HG03571 (cell line): Measurements from ENCODE around the gene ZNF486.
A peak's percentile ranks its signal among the peaks of the same experiment; 100 is the strongest.
"Not testable (repeated sequence)": the region's sequence is repeated elsewhere in the genome, so short reads cannot be mapped to it uniquely, and the experiment has no call there.

Experiments
- ATAC-seq: cut with Tn5 transposase; IDR thresholded peaks from one replicate; pipeline ENCODE4 v1.9.1; 2021; ENCODE audit not compliant: unreplicated experiment

ZNF486 gene

GRCh38 chr19:20167020-20167644 lies at the start of gene ZNF486:
TSS of gene ZNF486 (plus strand) at chr19:20167214. CDS start at chr19:20167331, 117 bp downstream.
- peak; percentile 59 for ATAC-seq

- ATAC-seq = not testable (repeated sequence)
Measured at GRCh38 chr19:20118064-20118839, 48.8 kb upstream of the ZNF486 start.

GRCh38 chr19:20124879-20125278 lies 42.1 kb upstream of the ZNF486 start:
- no peak for ATAC-seq

- ATAC-seq = not testable (repeated sequence)
Measured at GRCh38 chr19:20132933-20133332, 34.1 kb upstream of the ZNF486 start.

GRCh38 chr19:20137714-20138113 lies 29.3 kb upstream of the ZNF486 start:
- not testable (repeated sequence) for ATAC-seq

DNA sequence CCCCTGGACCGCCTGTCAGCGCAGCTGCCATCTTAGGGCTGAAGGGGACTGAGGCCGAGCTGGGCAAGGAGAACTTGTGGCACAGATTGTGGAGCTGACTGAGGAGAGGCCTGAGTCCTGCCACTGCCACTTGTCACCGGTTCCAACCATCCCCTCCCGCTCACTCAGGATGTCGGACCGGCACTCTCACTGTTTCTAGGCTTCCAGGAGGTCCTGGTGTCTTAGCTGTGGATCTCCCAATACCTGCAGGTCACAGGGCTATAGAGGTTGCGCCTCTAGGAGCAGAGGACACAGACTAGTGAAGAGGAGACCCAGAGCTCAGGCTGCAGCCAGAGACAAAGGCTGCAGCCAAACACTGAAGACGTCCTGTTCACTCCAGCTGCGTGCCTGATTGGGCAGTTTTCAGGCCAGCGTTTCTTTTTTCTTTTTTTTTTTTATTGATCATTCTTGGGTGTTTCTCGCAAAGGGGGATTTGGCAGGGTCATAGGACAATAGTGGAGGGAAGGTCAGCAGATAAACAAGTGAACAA lies 15.3 kb upstream of the ZNF486 start:
- ATAC-seq = no peak

- ATAC-seq = not testable (repeated sequence)
Measured at GRCh38 chr19:20152506-20152905, 14.5 kb upstream of the ZNF486 start.

GRCh38 chr19:20153281-20153680 lies 13.7 kb upstream of the ZNF486 start:
- ATAC-seq = no peak

GRCh38 chr19:20154636-20155035 lies 12.4 kb upstream of the ZNF486 start:
- ATAC-seq = no peak

DNA sequence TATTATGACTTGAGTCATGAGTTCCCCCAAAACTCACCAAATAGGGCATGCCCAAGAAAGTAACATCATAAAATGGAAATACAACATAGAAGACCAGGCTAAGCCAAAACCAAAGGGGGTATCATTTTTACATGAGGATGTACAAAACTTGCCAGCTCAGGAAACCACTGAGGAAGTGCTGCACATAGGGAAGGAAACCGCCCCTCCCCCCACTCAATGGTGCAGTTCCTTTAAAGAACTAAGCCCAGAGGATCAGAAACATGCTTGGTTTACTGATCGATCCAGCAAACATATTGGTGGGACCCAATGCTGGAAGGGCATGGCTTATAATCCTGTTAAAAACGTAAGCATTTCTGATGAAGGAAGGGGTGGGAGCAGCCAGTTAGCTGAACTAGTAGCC lies 4.2 kb upstream of the ZNF486 start:
- ATAC-seq = no peak

GRCh38 chr19:20164456-20164855 lies 2.6 kb upstream of the ZNF486 start:
- ATAC-seq = no peak

DNA sequence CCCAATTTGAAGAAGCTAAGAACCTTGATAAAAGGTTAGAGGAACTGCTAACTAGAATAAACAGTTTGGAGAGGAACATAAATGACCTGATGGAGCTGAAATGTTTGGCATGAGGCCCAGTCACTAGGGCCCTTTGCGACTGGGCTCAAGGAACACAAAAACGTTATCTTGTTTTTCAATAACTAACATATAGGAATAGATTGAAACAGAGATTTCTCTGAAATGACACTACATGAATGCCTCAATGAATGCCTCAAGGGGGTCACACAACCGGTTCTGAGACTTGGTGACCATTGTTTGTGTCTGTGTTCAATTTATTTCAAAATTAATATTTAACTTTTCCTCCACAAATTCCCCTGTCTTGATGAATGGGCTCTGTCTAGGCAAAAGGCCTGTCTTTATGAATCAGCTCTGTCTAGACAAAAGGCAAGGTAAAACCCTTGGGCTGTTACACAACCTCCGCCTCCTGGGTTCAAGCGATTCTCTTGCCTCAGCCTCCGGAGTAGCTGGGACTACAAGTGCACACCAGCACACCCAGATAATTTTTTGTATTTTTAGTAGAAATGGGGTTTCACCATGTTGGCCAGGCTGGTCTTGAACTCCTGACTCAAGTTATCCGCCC lies 932 bp upstream of the ZNF486 start:
- ATAC-seq = no peak

DNA sequence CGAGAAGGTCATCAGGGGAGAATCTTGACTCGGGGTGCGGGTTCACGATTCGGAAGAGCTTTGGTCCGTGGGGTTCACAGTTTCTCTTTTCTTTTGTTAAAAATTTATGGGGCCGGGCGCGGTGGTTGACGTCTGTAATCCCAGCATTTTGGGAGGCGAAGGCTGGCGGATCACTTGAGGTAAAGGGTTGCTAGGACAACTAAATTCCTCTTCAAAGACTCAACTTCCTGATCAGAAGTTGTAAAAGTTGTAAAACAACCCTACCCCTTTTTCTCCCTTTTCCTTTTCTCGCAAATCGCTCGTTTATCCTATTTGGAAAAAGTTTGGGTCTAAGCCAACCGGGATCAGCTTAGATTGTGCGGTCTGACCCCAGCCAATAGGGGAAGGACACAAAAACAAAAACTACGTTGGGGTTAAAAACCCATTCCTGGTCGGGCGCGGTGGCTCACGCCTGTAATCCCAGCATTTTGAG lies 673 bp downstream of the ZNF486 start:
- ATAC-seq = no peak

DNA sequence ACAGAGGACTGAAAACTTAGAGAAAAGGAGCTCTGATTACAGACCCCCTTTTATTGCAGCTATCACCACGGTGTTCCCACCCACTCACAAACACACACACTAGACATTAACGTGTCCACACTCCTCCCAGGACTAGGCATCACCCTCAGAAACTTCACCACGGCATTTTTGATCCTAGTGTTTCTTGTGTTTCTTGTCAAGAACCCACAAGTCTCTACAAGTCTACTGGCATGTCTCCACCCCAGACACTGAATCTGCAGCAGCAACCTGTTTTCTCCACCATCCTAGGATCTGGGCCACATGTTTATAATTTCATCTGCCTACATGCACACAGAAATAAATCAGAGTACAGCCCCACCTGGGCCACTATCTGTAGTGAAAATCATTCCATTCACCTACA lies 4.3 kb downstream of the ZNF486 start:
- ATAC-seq = no peak

- not testable (repeated sequence) for ATAC-seq
Measured at GRCh38 chr19:20175848-20176247, 8.8 kb downstream of the ZNF486 start.

DNA sequence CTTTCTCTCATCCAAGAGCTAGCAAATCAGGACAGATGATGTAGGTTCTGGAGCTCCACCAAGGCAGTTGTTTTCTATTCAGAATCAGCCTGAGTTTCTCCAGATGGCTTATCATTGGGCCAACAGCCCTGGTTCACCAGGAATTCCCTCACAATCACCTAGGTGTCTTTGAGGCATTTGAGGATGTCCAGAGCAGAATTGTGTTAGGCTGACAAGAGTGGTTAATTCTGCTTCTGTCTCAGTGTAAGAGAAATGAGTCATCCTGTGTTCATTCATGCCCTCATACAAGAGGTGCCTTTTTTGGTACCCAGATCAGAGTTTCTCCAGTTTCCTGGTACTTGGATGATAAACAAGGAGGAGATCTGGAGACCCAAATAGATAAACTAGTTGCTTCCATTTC lies 12.9 kb downstream of the ZNF486 start:
- not testable (repeated sequence) for ATAC-seq

DNA sequence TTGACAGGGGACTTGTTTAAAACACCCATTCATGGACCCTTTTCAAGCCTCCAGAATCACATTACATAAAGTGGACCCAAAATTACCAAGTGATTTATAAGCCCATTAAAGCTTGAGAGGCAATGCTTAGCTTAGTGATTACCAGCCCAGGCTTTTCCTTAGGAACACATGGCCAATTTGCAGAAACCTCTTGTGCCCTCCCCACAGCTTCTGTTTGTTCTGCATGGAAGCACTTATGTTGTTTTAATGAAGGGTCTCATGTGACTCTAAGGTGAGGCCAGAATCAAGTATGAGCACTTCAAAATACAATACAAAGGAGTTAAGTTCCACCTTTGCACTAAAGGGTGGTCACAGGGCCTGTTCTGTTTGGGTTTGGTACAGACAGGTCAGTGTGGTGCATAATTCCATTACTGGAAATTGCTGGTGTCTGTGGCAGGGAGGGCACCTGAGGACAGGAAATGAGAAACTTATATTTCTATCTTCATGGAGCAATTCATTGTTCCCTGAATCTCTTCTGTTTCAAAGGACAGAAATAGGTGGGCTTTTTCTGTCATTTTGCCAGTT lies 15.3 kb downstream of the ZNF486 start:
- no peak for ATAC-seq

DNA sequence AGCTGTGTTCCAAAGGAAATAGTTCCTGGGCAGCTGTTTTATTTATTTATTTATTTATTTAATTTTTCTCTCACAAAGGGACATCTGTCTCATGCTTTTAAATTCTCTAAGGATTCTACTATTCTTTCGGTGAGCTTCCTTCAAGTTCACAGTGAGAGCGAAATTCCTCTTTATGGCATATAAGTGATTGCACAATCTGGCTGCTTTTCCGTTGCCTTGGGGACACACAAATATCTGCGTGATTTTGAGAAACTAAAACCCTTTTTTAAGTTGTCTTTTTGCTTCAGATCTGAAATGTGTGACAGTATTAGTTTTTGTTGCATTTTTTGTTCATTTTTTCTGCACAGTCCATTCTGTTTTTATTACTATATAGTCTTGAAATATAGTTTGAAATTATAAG lies 19.2 kb downstream of the ZNF486 start:
- no peak for ATAC-seq

DNA sequence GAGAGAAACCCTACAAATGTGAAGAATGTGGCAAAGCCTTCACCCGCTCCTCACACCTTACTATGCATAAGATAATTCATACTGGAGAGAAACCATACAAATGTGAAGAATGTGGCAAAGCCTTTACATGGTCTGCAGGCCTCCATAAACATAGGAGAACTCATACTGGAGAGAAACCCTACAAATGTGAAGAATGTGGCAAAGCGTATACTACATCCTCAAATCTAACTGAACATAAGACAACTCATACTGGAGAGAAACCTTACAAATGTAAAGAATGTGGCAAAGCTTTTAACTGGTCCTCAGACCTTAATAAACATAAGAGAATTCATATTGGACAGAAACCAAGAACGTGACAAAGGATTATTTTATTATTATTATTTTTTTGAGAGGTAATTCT lies 30.7 kb downstream of the ZNF486 start:
- ATAC-seq = no peak

DNA sequence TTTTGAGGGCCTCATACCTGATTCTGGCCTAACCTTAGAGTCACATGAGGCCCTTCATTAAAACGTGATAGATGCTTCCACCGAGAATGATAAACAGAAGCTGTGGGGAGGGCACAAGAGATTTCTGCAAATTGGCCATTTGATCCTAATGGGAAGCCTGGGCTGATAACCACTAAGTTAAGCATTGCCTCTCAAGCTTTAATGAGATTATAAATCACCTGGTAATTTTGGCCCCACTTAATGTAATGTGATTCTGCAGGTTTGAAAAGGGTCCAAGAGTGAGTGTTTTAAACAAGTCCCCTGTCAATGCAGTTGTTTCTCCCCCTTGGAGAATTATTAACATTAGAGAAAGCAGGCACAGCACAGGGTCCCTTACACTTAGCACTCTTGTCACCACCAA lies 42.0 kb downstream of the ZNF486 start:
- ATAC-seq = no peak

- not testable (repeated sequence) for ATAC-seq
Measured at GRCh38 chr19:20214366-20214765, 47.4 kb downstream of the ZNF486 start.
